Hematopoietic multipotent progenitor cell treated with erythropoietin and hydrocortisone succinate and interleukin-3 and kit ligand, for 15 days (in vitro differentiated cells): ENCODE measurements around the gene HABP2.

Source experiments
- DNase-seq: peaks from one replicate; pipeline ENCODE4 v3.0.0-alpha.2; 2015; ENCODE audit warnings: low spot score

HABP2 gene

DNA sequence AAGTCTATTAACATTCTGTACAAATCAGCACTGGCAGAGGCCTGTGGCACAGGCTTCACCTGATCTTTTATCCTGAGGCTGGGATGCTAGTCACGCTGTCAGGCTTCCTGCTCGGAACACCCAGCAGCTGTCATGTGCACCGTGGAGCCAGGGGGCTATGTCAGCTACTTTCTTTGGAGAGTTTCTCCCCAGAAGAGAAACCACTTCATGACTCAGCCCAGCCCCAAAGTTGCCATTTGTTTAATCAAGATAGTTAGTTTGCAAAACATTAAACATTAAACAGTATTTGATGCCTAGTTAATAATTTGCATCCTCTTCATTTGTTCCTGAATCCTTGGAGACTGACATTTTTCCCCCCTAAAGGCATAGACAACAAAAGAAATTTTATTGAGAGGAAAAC, at the start of gene HABP2:
HABP2 (plus strand) TSS at position 353 of the 400 bp plus-strand sequence. CDS start 69 bp downstream, outside the sequence.
- no peak for DNase-seq

DNA sequence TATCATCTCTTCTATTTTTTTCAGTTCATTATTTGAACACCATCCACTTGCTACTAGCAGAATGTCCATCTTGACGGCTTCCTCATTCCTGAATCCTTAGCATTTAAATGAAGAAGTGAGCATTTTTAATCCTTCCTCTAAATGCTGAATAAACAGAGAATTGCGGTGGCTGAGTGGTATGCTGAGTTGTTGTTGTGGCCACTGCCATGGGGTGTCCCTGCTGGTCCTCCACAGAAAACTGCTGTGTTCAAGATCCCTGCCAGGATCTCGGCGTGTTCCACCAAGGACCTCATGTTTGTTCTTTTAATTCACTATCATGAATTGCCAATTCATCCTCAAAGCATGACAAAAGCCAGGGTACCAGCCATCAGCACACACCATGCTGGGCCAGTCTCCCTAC, 48.9 kb upstream of the HABP2 start:
- DNase-seq: no peak

DNA sequence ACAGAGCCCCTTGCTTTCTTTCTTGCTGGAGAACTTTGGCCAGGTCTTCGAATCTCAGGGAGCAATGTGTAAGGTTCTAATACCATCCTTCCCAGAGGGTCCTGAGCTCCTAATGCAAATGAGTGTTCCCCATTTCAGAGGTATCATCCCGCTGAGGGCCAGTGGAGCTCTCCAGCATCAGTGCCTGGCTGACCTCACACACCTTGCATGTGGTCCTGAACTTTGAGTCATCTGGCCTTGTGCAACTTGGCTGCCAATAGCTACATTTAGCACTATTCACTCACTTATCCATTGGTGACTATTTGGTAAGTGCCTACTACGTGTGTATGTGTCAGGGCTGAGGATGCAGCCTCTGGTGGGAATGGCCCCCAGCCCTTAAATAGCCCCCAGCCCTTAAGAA, 48.4 kb upstream of the HABP2 start:
- no peak for DNase-seq

DNA sequence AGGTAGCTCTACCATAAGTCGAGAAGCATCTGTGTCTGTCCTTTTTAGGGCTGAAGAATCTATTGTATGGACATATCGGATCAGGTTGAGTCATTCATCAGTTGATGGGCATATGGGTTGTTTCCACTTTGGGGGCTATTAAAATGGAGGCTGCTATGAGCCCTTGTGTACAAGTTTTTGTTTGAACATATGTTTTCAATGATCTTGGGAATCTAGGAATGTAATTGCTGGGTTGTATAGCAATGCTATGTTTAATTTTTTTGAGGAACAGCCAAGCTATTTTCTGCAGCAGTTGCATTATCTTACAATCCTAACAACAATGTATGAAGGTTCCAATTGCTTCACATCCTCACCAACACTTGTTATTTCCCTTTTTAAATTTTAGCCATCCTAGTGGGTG, 46.4 kb upstream of the HABP2 start:
- DNase-seq: no peak

DNA sequence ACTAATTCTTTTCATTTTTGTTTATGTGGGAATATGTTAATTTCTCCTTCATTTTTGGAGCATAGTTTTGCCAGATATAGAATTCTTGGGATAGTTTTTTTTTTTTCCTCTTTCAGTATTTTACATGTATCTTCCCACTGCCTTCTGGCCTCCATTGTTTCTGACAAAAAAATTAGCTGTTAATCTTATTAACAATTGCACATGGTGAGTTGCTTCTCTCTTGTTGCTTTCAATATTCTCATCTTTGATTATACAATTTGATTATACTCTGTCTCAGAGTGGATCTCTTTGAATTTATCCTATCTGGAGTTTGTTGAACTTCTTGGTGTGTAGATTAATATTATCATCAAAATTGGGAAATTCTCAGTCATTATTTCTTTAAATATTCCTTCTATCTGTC, 41.4 kb upstream of the HABP2 start:
- DNase-seq: no peak

DNA sequence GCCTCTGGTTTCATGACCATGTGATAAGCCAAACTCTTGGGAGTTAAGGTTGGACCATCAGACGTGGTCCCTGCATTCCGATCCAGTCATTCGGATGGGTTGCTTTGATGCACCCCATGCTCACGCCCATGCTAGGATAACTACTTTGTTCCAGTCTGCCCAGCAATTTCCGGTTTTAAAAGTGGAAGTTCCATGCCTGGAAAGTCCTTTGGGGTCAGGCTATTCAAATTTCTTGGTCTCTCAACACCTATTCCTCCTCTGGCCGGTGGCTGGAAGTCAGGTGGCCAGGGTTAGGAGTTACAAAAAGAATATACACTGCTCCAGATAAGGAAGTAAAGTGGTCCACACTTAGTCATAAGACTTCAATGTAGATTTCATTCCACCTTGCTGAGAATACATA, 37.7 kb upstream of the HABP2 start:
- no peak for DNase-seq

DNA sequence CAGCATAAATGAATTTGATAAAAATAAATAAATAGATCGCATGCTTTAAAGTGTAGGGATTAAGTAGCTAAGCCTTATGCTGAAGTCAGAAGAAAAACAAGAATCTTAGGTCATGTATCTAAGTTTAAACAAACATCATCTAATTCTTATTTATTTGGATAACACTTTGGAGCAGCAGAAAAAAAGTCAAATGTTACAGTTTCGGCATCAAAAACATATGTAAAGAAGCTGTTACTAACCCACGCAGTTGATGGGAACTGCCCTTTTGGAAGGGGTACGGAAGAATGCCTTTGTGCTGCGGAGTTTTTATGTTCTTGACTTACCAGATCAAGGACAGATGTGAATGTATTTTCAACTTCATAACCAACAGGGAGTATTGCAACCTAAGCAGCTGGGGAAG, 37.3 kb upstream of the HABP2 start:
- no peak for DNase-seq

DNA sequence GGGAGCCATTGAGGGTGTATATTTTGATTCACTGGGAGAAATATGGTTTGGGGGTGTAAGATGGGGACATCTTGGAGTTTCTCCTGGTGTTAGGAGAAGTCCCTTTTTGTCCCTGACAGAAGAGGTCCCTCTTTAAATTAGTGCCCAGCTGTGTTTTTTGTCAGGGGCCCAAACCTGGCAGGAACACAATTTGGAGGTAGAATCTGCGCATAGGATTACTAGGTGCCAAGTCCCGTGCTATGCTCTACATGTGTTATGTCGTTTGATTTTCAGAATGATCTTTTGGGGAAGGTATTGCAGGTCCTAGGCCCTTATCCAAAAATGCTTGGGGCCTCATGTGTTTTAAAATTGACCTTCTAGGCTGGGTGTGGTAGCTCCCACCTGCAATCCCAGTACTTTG, 36.8 kb upstream of the HABP2 start:
- DNase-seq: no peak

DNA sequence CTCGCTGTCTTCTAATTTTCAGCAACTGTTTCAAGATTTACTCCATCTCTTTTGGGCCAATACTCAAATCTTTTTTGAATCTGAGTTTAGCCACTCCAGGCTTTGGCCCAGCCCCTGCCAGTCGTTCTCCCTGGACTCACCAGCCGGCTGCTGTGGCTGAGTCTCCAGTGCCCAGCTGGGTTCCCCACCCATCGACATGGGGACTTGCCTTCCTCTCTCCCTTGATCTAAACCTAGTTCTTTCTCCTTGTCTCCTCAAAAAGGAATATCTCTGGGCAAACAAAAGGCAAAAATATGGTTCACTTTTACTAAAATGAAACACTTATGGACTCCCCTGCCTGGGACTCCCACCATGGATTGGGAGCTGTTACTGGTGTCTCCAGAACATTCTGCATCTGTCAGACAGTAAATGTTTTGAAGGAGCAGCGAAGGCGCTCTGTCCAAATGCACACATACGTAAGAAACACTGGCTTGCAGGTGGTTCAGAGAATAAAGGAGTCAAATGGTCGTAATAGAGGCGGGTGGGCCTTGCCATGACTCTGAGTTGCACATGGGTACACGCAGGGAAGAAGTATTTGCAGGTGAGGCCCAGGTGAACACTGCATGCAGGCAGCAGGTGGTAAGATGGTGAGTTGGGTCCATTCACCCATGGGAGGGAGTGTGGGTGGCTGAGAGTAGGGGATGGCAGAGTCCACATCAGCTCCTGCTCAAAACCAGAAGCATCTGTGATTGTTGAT, 35.5 kb upstream of the HABP2 start:
- no peak for DNase-seq

DNA sequence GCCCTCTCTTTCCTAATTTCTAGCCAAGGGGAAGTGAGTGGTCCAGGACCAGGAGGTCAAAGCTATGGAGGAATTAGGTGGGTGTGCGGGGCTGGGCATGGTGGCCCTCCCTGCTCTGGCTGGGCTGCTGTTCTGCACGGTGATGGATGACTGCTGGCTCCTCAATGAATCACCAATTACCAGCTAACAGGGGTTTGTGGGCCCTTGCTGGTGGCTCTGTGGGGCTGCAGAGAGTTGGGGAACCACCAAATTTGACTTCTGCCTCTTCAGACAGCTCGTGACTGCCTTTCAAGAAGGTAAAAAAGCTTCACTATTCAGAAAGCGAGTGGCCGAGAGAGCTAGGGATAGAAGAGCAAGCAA, 35.0 kb upstream of the HABP2 start:
- no peak for DNase-seq

DNA sequence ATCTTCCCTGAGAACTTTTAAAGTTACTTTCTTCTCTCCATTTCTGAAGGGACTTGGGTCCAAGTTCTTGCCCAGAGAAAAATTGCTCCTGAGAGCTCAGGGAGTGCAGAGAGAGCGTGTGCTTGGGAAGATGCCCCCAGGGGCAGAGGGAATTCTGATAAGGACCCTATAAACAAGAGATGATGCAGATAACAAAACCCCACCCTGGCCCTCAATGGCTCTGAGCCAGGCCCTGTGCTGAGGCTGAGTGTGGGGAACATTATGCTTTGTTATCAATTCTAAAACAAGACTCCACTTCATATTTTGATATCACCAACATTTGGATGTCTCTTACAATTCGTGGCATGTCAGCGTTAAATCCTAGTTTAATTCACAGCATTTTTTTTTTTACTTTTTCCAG, 34.4 kb upstream of the HABP2 start:
- no peak for DNase-seq

DNA sequence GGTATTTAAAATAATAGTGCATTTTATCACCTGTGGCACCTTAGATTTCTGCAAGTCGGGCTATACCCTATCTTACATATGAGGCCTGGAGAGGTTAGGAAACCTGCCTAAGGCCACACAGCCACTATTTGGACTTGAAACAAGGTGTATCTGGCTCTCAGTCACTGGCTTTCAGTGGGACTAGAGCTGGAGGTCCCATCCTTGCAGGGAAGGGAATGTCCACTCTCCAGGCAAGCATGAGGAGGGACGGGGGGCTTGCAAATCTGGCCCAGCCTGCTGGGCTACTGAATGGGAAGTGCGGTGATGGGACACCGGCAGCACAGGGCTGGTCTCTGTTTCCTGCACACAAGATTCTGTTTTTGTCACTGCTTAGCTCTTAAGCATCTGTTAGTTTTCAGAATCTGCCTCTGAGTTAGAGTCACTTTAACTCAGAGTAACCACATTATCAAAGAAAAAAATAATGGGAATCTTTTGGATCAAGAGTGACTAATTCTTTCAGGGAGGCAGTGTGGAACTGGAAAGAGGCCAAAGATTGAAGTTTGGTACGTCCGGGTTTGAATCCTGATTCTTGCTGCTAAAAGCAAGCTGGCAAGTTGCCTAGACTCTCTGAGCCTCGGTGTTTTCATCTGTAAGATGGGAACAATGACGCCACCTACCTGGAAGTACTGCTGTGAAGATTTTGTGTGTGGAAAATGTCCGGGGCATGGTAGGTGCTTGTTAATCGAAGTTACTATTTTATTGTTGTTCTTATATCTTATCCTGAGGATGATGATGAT, 33.8 kb upstream of the HABP2 start:
- no peak for DNase-seq

DNA sequence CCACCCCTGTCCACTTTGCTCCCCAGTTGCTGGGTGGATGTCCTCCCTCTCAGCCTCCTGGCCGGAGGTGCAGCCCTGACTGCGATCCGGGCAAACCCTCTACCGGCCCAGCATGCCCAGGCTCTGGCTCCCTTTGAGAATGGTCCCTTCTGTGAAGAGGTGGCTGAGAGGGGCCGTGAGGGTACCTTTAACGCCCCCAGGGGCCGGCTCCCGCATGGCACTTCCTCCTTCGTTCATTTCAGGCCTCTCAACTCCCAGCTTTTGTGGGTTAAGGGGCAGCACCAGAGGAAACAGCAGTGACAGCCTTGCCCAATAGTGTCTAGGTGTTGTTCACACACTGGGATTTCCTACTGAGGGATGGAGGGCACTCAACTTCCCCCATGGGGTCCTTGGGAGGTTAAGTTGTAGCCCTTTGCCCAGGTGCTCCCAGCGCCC, 33.2 kb upstream of the HABP2 start:
- no peak for DNase-seq

DNA sequence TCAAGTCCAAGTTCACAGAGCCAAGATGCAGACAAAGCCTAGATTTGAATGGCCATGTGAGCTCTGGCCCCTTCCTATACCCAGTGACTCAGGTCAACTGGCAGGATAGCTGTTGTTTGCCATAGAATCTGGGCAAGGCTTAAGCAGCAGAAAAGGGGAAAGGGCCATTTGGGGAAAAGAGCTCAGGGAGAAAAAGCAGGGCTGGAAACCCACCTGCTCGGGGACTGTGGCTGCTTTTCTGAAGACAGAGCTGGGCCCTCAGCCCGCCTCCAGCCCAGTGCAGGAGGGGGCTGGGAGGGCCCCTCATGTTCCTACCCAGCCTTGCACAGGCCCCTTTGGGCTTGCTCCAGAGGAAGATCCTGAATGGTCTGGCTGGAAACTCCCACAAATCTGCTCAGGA, 32.6 kb upstream of the HABP2 start:
- no peak for DNase-seq

DNA sequence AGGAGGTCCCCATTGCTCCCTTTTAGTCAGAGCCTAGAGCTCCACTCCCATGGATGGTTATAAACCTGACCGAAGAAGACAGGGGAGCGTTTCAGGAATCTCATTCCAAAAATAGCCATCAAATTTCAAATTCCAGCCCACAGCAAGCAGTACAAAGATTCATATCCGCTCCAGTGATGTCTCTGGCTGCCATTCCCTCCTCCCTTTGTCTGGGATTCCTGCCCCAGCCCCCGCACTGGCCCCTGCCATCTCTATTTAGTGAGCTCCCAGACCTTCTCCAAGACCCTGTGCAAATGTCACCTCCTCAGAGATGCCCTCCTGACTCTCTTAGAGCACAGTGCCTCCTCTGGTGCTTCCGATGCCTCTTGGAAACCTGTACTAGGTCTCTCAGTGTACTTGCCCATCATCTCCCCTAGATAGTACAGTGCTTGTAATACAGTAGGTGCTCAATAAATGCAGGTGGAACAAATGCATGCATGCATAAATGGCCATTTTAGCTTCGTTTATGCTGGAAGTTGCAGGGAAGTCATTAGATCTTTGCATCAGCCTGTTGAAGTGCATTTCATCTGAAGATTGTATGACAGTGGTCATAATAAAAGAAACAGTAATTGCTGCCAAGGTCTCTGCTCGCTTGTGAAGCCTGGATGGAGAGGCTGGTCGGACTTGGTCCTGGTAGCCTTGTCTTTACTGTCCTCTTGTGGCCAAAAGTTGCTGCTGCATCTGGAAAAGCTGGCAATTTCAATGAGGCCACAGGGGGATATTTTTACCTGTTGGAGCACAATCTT, 32.0 kb upstream of the HABP2 start:
- peak; percentile 11 for DNase-seq

DNA sequence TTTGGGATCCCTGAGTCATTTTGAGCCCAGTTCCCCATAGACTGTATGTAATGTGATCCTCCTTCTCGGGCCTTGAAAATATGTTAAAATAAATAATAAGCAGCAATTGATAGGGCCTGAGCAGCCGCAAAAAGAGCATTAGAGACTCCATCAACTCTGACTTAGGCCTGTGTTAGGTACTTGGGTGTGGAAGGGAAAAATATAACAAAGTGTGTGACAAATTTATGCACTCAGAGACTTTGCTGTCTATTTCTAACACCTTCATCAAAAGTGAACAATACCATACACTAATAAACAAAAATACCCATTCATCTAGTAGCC, 31.4 kb upstream of the HABP2 start:
- no peak for DNase-seq

DNA sequence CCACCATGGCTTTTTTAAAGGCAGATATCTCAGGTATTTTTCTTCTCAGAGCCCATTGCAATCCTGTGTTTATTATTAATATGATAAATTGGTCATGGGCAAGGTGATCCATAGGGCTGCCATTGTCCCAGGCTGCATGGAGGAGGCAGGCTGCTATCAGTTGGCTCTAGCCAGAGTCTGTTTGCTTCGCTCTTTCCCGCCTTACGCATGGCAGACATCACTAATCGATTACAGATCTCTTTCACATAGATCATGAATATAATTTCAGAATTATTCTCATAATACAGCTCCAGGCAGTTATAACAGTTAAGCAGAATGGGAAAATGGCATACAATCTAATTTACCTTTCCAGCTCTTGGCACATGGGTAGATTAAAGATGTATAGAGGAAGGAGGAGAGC, 30.4 kb upstream of the HABP2 start:
- no peak for DNase-seq

DNA sequence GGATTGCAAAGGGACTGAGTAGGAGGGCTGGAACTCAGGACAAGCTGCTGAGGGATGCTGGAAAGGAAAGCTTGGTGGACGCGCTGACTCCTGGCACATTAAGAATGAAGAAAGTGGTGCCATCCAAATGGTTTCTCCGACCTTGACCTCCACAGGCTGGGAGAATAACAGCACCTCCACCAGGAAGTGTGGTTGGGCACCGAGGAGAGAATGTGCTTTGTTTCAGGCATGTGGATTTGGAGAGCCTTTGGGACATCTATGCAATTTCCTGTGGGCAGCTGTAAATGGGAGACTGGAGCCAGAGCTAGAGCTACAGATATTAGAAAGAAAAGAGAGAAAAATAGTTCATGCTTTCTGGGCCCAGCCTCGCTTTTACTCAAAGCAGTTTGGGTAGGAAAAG, 29.8 kb upstream of the HABP2 start:
- DNase-seq: no peak

DNA sequence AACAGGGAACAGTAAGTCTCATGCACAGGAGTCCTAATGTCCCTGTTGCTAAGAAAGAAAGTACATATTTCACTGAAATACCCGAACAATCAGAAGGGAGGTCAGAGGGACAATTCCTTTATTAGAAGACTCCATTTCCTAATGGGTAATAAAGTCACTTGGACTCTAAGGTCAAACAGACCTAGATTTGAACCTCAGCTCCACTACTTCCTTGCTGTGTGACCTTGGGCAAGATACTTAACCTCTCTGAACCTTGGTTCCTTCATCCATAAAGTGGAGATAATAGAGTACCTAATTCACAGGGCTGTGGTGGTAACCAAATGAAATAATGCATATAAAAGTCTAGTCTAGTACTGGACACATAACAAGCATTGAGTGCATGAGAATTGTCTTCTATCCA, 29.2 kb upstream of the HABP2 start:
- DNase-seq: no peak

DNA sequence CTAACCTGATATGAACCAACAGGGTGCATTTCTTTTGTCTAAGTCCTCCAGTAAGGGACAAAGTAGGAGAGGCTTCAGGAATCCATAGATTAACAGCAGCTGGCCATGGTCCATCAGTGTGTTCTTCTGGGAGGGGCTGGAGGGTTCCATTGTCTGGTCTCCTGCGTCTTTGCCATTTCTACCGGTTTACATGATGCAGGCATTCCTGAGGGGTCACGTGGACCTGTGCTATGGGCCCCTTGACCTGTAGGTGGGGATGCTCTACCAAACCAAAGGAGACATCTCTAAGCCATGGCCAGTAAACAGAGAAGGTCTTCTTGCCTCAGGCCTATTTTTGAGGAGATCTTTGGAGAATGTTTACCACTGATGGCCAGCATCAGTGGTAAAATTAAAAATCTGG, 28.7 kb upstream of the HABP2 start:
- DNase-seq: no peak

DNA sequence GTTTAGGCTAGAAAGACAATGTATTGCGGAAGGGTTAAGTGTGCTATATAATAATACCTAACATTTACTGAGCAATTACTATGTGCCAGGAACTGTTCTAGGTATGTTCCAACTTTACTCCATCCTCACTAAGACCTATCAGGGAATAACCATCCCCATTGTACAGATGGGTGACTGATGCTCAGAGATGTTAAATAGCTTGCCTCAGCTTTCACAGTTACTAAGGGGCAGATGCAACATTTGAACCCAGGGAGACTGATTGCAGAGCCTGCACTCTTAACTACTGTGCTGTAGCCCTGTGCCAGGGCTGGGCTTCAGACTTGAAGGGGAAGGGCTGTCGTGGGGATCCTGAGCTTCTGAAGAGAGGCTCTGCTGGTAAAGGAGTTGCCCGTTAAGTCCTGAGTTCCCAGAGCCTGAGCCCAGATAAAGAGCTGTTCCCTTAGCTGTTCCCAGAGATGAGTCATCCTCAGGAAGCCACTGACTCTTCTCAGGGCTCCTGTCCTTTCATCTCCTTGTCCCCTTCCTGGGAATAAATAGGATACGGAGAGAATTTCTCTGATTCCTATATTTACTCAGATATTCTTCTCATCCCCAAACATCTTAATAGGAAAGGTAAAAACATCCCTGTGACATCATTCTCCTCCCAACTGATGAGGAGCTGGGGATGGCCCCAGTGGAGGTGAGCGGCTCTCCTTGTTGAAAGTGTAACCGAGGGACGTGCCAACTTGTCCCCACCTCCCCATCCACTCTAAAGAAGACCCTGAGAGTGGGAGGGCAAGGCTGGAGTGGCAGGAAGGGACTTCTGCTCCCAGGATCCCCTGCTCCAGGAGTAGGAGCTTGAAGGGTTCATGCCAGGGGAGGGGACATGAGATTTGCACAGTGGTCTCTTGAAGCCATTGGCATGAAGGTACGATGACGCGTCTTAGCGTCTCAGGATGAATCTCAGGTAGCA, 28.0 kb upstream of the HABP2 start:
- no peak for DNase-seq

DNA sequence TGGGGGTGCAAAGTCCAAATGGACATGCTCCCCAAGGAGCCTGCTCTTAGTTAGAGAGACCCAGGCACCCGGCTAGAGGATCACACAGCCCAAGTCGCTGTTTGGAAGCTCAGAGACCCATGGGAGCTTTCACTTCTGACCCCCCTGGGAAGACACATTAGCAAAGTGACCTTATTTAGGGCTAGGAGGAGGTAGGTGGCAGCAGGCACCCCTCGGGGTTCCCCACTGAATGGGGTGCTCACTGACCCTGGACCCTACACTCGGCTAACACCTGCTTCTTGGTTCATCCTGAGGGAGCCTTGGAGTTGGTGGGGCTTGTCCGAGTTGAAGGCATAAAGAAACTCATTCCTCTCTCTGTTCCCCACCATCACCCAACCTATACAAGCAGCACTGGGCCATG, 27.1 kb upstream of the HABP2 start:
- no peak for DNase-seq
